ENCODE data around the gene ZFAND2B. TPM values are rescaled to one million over a fixed set of nuclear protein-coding genes. Genes with fewer than 3 reads are reported as not detected.
"Not testable (repeated sequence)": the region's sequence is repeated elsewhere in the genome, so short reads cannot be mapped to it uniquely, and the experiment has no call there.

Gene ZFAND2B
- total RNA-seq, 1 donor from 2014 or later: 29.7 TPM

DNA sequence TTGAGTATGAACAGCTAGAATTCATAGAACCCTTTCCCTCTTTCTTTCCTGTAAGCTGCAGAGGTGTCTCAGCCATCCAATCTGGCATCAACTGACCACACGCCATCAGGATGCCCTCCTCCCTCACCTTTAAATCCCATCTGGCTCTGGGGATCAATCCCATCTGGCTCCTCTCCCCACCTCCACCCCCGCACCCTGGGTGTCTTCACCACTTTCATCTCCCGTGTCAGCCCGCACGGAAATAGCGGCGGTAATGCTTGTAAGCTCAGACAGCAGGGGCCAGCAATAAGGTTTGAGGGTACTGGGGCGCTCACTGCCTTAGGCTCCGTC lies 46.0 kb downstream of the ZFAND2B start:
- DNase-seq (ENCODE audit: low read depth): no peak
- H3K4me3 ChIP-seq (ENCODE audit: low read depth, low read length): peak overlapping the region; percentile 94
- TF ChIP-seq CTCF (conservative IDR thresholded peaks at IDR 0.05; ENCODE audit: low read depth, low read length): no peak

GRCh38 chr2:219252900-219253752 lies 46.5 kb downstream of the ZFAND2B start, which contains the start of gene TUBA4B:
TSS of gene TUBA4B (plus strand) at chr2:219253243. CDS start at chr2:219253408, 165 bp downstream.
- DNase-seq (ENCODE audit: low read depth): no peak
- no peak for TF ChIP-seq CTCF (conservative IDR thresholded peaks at IDR 0.05; ENCODE audit: low read depth, low read length)
- peak within 1 kb of the TSS; percentile 94 for H3K4me3 ChIP-seq (ENCODE audit: low read depth, low read length)

GRCh38 chr2:219253753-219254589 lies 47.4 kb downstream of the ZFAND2B start, which contains the start of gene TUBA4A:
TSS of gene TUBA4A (minus strand) at chr2:219253918. CDS start at chr2:219253858, 60 bp downstream.
- peak within 1 kb of the TSS; percentile 94 for H3K4me3 ChIP-seq (ENCODE audit: low read depth, low read length)
- DNase-seq (ENCODE audit: low read depth): no peak
- no peak for TF ChIP-seq CTCF (conservative IDR thresholded peaks at IDR 0.05; ENCODE audit: low read depth, low read length)

- no peak for TF ChIP-seq CTCF (conservative IDR thresholded peaks at IDR 0.05; ENCODE audit: low read depth, low read length)
- H3K4me3 ChIP-seq (ENCODE audit: low read depth, low read length): peak overlapping the region; percentile 94
- DNase-seq (ENCODE audit: low read depth): no peak
Observed at GRCh38 chr2:219254590-219255201, 48.1 kb downstream of the ZFAND2B start.

GRCh38 chr2:219258942-219259341 lies 52.4 kb downstream of the ZFAND2B start:
- DNase-seq (ENCODE audit: low read depth); H3K4me3 ChIP-seq (ENCODE audit: low read depth, low read length): not testable (repeated sequence)

Other genes with a start within 250 kb of the ZFAND2B start
- not detected in 2 replicates for gene CDK5R2, start 247.1 kb upstream of the ZFAND2B start, total RNA-seq
- not detected in 2 replicates for gene FEV, start 221.6 kb upstream of the ZFAND2B start, total RNA-seq
- not detected in 2 replicates for gene CRYBA2, start 213.4 kb upstream of the ZFAND2B start, total RNA-seq
- 1.1 TPM in 1 of 2 replicates, not detected in the other for gene CFAP65, start 165.3 kb upstream of the ZFAND2B start, total RNA-seq
- 0.29 TPM in 1 of 2 replicates, not detected in the other for gene IHH, start 145.9 kb upstream of the ZFAND2B start, total RNA-seq
- gene NHEJ1, start 46.0 kb upstream of the ZFAND2B start, total RNA-seq: 13.1 and 17.1 TPM in 2 replicates
- 0.06 TPM in 1 of 2 replicates, not detected in the other for gene SLC23A3, start 36.8 kb upstream of the ZFAND2B start, total RNA-seq
- gene CNPPD1, start 29.9 kb upstream of the ZFAND2B start, total RNA-seq: 37.5 and 51.0 TPM in 2 replicates
- gene RETREG2, start 28.5 kb upstream of the ZFAND2B start, total RNA-seq: 34.4 and 40.1 TPM in 2 replicates
- gene ABCB6, start 12.2 kb downstream of the ZFAND2B start, total RNA-seq: 9.3 and 11.7 TPM in 2 replicates
- 34.1 and 52.9 TPM in 2 replicates for gene ATG9A, start 22.9 kb downstream of the ZFAND2B start, total RNA-seq
- gene ANKZF1, start 23.0 kb downstream of the ZFAND2B start, total RNA-seq: 20.3 and 50.3 TPM in 2 replicates
- 10.4 and 11.0 TPM in 2 replicates for gene GLB1L, start 38.7 kb downstream of the ZFAND2B start, total RNA-seq
- 10.1 and 17.5 TPM in 2 replicates for gene STK16, start 38.7 kb downstream of the ZFAND2B start, total RNA-seq
- 0.52 TPM in 1 of 2 replicates, not detected in the other for gene TUBA4B, start 46.5 kb downstream of the ZFAND2B start, total RNA-seq
- 191 and 196 TPM in 2 replicates for gene TUBA4A, start 47.1 kb downstream of the ZFAND2B start, total RNA-seq
- gene DNAJB2, start 72.6 kb downstream of the ZFAND2B start, total RNA-seq: 31.8 and 54.8 TPM in 2 replicates
- gene PTPRN, start 102.6 kb downstream of the ZFAND2B start, total RNA-seq: 0.75 and 1.0 TPM in 2 replicates
- gene RESP18, start 126.0 kb downstream of the ZFAND2B start, total RNA-seq: not detected in 2 replicates
- 40.0 and 54.0 TPM in 2 replicates for gene DNPEP, start 181.1 kb downstream of the ZFAND2B start, total RNA-seq
- not detected in 2 replicates for gene DES, start 211.6 kb downstream of the ZFAND2B start, total RNA-seq
- 4.6 and 28.3 TPM in 2 replicates for gene SPEG, start 228.1 kb downstream of the ZFAND2B start, total RNA-seq

All from epithelial cell of proximal tubule (primary cell).